KOPT-K1 (cell line): Measurements from ENCODE around the gene ZBTB17.
"Not testable (repeated sequence)": the region's sequence is repeated elsewhere in the genome, so short reads cannot be mapped to it uniquely, and the experiment has no call there.

Experiments
- H3K27ac ChIP-seq: fragments of 200-600 bp; sonication (generic); 2 replicates; pipeline ENCODE4 v1.5.1; 2016; ENCODE audit warnings: antibody characterized with exemption, mild to moderate bottlenecking, low read depth, low read length; ENCODE audit not compliant: poor library complexity, severe bottlenecking
- H3K36me3 ChIP-seq: fragments of 200-600 bp; sonication (generic); 2 replicates; pipeline ENCODE4 v1.5.1; 2017; ENCODE audit warnings: antibody characterized with exemption, mild to moderate bottlenecking, low read length, moderate library complexity; ENCODE audit not compliant: insufficient read depth
- H3K9me3 ChIP-seq: fragments of 200-600 bp; sonication (generic); 2 replicates; pipeline ENCODE4 v1.5.1; 2017; ENCODE audit warnings: antibody characterized with exemption, low read length, mild to moderate bottlenecking; ENCODE audit not compliant: insufficient read depth, poor library complexity, severe bottlenecking

The ZBTB17 gene

DNA sequence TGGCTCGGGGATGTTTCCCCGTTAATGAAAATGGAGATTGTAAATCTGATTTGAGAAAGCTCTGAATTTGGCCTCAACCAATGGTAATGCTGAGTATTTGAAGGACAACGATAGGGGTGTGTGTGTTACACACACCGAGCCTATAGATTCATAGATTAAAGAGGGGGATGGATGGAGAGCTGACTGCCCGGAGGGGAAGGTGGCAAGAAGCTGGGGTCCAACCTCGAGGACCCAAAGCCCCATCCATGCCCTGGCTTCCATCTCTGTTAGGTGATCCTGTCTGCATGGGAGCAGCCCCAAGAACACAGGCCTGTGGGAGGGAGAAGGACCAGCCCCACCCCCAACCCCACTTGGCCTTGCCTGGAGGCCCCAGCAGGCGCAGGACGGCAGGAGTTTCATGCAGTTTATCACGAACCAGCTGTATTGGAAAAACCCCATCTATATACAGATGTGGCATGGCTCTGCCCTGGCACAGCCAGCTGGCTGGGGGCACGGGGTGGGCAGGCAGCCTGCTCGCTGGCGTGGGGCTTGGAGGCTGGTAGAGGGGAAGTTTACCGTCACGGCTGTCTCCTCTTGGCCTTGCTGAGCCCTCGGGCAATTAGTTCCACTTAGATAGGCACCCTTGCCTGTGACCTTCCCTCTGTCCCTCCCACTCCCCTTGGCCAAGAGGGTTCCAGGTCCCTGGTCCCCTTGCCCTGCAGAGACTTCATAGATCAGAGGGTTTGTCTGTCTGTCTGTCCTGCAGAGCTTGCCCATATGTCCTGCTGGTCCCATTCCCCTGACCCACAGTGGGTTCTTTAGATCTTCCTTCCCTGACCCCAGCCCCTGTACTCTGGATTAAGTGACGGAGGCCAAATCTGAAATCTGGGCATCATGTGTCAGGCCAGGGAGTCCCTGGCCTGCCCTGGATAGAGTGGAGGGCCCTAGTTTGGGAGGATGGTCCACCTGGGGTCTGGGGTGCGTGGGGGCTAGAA, 38.9 kb upstream of the ZBTB17 start:
- H3K36me3 ChIP-seq = no peaks in the 10 kb centered on the region
- no peak overlapping the region for H3K27ac ChIP-seq
- no peaks in the 10 kb centered on the region for H3K9me3 ChIP-seq

DNA sequence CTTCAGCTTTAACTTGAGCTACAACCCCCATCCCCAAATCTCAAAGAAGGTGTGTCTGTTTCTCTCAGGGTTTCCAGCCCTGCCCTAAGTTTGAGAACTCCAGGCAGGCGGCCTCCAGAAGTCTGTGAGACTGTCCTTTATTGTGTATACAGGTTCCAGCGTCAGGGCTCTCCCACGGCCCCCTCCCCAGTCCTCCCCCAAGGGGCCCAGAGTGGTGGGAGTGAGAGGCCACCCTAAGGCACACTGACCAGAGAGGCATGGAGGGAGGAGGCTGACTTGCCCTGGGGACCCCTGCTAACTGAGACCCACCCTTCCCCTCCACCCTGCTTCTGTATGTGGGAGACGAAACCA, 38.0 kb upstream of the ZBTB17 start:
- Histone ChIP-seq H3K27ac (no peak overlapping the region), H3K9me3 (no peaks in the 10 kb centered on the region), H3K36me3 (no peaks in the 10 kb centered on the region)

DNA sequence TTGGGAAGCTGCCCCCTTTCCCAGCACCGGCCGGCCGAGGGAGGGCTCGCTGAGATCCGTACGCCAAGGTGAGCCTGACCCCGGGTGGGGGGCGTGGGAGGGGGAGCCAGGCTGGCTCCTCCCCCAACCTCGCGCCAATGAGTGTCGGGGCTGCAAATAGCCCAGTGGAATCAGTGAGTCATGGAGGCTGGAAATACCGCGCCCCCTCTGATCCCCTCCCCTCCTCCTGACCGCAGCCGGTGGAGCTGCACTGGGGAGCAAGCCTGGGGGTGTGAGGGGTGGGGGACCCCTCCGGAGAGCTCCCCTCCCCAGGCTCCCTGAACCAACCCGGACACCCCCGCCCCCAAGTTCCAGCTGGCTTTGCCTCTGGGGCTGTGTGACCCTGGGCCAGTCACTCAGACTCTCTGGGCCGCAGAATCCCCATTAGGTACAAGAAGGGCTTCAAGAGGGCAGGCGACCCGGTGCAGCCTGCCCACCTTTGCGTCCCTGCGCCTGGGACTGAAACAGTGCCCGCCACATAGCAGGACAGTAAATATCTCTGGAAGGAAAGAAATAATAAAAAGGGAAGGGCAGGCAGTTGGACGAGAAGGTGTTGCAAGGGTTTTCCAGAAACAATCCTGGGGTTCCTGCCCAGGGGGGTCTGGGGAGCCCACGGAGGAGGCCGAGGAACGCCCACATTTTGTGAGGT, 37.5 kb upstream of the ZBTB17 start:
- Histone ChIP-seq H3K27ac (no peak overlapping the region), H3K9me3 (no peaks in the 10 kb centered on the region), H3K36me3 (no peaks in the 10 kb centered on the region)

DNA sequence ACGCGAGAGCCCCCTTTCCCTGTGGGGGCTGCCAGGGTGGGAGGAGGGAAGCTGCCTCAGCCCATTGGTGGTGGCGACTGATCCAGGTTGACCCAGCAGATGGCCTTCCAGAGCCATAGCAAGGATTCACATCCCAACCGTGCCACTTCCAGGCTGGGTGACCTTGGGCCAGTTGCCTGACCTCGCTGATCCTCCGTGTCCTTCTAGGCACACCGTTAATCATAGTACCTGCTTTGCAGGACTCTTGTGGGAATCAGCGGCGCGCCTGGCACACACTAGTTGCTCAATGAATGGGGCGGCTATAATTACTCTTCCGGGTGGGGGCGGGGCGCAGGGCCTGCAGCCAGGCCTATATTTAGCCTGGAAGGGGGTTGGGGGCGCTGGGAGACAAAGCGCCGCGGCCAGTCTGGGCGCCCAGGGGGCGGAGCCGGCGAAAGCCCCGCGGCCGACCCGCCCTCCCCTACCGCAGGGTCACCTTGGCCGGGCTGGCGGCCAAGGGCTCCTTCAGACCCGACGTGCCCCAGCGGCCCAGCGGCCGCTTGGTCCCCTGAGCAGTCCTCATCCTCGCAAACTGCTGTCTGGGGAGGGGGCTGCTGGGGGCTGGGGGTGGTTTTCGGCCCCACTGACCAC, 36.8 kb upstream of the ZBTB17 start:
- no peaks in the 10 kb centered on the region for H3K36me3 ChIP-seq
- no peaks in the 10 kb centered on the region for H3K9me3 ChIP-seq
- no peak overlapping the region for H3K27ac ChIP-seq

DNA sequence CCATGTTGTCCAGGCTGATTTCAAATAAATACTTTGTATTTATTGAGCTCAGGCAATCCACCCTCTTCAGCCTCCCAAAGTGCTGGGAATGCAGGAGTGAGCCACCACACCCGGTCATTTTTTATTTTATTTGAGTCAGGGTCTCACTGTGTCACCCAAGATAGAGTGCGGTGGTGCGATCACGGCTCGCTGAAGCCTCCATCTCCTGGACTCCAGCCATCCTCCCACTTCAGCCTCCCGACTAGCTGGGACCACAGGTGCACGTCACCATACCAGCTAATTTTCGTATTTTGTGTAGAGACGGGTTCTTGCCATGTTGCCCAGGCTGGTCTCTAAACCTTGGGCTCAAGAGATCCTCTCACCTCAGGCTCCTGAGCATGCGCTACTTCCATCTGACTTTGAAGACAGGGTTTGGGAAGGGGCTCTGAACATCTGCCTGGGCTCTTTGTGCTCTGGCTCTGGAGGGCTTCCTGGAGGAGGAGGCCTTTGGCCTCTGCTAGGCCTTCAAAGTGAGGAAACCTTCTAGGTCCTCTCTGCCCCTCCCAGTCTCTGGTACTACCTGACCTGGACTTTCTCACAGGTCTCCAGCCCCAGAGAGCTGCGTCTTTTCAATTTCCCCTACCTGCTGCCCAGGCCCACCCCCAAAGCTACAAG, 36.2 kb upstream of the ZBTB17 start:
- Histone ChIP-seq H3K9me3 (no peaks in the 10 kb centered on the region), H3K36me3 (no peaks in the 10 kb centered on the region), H3K27ac (no peak overlapping the region)

DNA sequence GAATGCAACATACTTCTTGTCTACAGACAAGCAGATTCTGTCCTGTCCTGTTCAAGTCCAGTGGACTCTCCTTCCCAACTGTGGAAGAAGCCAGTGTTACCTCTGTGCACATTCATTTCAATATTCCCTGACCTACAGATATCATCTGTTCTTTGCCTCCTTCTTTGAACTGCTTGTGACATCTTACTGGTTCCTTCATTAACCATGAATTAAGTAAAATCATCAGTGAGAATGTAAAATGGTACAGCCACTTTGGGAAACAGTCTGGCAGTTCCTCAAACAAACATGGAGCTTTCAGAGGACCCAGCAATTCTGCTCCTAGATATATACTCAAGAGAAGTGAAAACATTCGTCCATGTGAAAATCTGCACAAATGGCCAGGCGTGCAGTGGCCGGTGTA, 34.9 kb upstream of the ZBTB17 start:
- H3K36me3 ChIP-seq = no peaks in the 10 kb centered on the region
- no peaks in the 10 kb centered on the region for H3K9me3 ChIP-seq
- no peak overlapping the region for H3K27ac ChIP-seq

DNA sequence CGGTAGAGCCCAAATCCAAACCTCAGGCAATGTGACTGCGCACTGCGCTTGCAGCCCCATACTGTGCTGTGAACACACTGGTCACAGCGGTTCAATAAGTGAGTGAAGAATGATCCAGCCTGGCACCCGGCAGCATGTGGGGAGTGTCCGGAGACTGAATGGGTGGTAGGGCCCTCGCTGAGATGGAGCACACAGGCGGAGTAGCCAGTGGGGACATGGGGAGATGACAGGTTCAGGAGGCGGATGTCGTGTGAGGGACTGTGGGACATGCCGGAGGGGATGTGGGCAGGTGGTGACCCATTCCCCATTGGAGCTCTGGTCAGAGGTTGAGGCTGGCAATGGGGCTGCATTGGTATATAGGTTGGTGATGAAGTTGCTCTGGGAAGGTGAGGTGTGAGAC, 33.8 kb upstream of the ZBTB17 start:
- H3K9me3 ChIP-seq = no peaks in the 10 kb centered on the region
- no peak overlapping the region for H3K27ac ChIP-seq
- H3K36me3 ChIP-seq = no peaks in the 10 kb centered on the region

DNA sequence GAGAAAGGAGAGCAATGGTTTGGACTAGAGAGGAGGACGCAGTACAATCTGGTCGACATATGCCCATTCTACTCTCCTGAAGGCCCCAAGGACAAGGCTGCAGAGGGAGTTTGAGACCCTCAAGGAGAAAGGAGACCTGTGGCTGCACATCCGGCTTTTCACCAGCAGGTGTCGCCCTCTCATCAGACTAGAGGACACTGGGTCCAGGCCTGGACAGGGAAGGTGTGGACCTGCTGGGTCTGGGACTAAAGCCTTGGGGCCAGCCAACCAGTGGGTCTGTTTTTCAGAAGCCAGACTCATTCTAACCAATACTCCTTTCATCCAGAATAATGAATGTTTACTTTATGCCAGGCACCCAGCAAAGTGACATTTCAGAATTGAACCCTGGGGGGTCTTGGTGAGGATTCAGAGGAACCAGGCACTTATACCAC, 33.1 kb upstream of the ZBTB17 start:
- no peaks in the 10 kb centered on the region for H3K36me3 ChIP-seq
- no peaks in the 10 kb centered on the region for H3K9me3 ChIP-seq
- H3K27ac ChIP-seq = no peak overlapping the region

DNA sequence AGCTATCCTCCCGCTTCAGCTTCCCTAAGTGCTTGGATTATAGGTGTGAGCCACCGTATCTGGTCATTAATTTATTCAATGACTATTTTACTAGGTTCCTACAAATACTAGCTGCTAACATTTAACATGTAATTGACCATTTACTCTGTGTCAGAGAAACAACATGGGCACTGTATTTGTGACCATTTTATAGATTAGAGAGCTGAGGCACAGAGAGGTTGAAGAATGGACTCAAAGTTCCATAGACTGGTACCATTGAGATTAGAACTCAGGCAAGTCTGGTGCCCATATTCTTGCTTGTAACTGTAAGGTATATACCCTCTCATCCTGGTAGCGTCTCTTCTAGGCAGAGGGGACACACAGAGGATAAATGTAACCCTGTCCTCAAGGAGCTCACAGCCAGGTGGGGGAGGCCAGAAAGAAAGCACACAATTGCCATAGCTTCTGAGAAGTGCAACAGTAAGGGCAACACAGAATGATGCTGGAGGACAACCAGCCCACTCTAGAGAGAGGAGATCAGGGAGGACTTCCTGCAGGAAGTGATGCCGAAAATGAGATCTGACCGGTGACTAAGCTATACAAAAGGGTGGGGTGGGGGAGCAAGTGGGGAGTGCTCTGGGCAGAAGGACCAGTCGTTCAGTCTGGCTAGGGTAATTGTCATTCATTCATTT, 31.9 kb upstream of the ZBTB17 start:
- Histone ChIP-seq H3K36me3 (no peaks in the 10 kb centered on the region), H3K27ac (no peak overlapping the region), H3K9me3 (no peaks in the 10 kb centered on the region)

DNA sequence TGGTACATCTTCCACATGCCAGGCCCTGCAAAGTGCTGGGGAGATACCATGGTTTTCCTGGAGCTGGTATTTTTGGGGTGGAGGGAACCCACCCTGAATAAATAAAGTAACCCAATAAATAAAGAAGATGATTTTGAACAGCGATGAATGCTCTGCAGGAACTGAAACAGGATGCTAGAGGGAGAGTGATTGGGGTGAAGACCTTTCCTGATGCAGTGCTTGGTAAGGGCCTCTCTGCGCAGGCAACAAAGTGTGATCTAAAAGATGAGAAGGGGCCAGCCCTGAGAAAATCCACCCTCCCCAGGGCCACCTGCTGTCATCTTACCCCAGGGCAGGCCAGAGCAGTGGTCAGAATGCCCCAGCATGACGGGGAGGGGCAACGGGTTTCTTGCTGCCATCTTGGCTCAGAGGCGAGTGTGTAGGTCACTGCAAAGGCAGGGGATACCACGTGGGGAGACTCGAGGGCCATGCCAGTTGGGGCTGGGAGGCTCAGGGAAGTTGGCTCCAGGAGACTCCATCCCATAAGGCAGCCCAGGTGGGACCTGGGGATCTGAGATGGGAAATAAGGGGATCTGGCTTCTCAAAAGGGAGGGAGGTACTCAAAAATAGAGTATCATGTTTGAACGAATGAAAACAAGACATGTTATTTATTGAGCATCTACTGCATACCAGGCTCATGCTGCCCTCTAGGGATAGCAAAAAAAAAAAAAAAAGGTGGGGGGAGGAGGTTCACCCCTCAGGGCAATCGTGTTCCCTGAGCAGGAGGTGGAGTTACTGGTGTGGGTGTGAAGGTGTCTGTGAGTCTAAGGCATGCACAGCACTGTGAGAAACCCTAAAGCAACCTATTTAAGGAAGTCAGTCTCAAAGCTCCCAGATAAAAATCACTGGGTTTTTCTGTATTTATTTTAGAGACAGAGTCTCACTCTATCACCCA, 30.9 kb upstream of the ZBTB17 start:
- H3K36me3 ChIP-seq = no peaks in the 10 kb centered on the region
- no peak overlapping the region for H3K27ac ChIP-seq
- no peaks in the 10 kb centered on the region for H3K9me3 ChIP-seq

DNA sequence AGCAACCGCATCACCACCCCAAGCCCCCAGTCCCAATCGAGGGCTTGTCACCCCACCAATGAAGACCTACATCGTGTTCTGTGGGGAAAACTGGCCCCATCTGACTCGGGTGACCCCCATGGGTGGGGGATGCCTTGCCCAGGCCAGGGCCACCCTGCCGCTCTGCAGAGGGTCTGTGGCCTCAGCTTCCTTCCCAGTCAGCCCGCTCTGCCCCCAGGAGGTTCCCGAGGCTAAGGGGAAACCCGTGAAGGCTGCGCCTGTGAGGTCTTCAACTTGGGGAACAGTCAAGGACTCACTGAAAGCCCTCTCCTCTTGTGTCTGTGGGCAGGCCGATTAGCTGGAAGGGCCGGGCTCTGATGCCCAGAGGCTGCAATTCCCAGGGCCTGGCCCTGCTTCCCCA, 30.1 kb upstream of the ZBTB17 start:
- no peak overlapping the region for H3K27ac ChIP-seq
- no peaks in the 10 kb centered on the region for H3K9me3 ChIP-seq
- H3K36me3 ChIP-seq = no peaks in the 10 kb centered on the region

DNA sequence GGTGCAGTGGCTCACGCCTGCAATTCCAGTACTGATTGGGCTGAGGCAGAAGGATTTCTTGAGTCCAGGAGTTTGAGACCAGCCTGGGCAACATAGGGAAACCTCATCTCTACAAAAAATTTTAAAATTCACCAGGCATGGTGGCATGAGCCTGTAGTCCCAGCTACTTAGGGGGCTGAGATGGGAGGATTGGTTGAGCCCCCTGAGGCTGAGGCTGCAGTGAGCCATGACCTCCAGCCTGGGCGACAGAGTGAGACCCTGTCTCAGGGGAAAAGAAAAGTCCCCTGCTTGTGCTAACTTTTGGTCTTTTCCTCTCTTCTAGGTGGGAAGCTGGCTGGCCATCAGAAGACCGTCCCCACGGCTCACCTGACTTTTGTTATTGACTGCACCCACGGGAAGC, 29.7 kb upstream of the ZBTB17 start:
- H3K36me3 ChIP-seq = no peaks in the 10 kb centered on the region
- H3K27ac ChIP-seq = no peak overlapping the region
- H3K9me3 ChIP-seq = no peaks in the 10 kb centered on the region

DNA sequence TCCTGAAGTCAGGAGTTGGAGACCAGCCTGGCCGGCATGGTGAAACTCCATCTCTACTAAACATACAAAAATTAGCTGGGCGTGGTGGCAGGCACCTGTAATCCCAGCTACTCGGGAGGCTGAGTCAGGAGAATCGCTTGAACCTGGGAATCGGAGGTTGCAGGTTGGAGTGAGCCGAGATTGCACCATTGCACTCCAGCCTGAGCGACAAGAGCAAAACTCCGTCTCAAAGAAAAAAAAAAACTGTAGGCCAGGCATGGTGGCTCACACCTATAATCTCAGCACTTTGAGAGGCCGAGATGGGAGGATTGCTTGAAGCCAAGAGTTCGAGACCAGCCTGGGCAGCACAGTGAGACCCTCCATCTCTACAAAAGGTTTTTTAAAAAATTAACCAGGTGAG, 25.4 kb upstream of the ZBTB17 start:
- not testable (repeated sequence) for H3K9me3 ChIP-seq, H3K27ac ChIP-seq, H3K36me3 ChIP-seq

DNA sequence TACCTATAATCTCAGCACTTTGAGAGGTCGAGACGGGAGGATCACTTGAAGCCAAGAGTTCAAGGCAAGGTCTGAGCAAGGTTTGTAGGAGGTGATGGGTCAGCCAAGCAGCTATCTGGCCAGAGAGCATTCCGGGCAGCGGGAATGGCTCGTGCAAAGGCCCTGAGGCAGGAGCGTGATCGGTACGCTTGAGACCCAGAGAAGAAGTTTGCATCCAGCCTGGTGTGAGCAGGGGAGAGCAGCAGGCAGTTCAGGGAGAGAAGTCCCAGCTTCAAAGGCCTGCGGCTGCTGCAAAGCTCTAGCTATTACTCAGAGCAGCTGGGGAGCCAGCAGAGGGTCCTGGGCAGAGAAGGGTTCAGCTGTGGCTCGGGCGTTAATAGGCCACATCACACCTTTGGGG, 23.0 kb upstream of the ZBTB17 start:
- H3K9me3 ChIP-seq = no peaks in the 10 kb centered on the region
- H3K36me3 ChIP-seq = no peaks in the 10 kb centered on the region
- no peak overlapping the region for H3K27ac ChIP-seq
